Astrocyte (in vitro differentiated cells and primary cell): Measurements from ENCODE around the gene GSTM2. TPM values are rescaled to one million over a fixed set of nuclear protein-coding genes. Genes with fewer than 3 reads are reported as not detected.

Experiments
- DNase-seq: peaks from one replicate; pipeline ENCODE4 v3.0.0-alpha.2; 2010; ENCODE audit warnings: low read depth
- FAIRE-seq: peaks from 2 replicates; lab custom pipeline; 2011; peaks lifted over from hg19 to GRCh38; lab: Jason Lieb, UNC
- H2AFZ ChIP-seq: 2 replicates; pipeline ENCODE4 v1.6.0; 2012; ENCODE audit warnings: low read depth, low read length, inconsistent platforms
- H3K27ac ChIP-seq: 2 replicates; pipeline ENCODE4 v1.5.1; 2011; ENCODE audit warnings: low read depth, low read length, inconsistent platforms
- H3K27me3 ChIP-seq: 2 replicates; pipeline ENCODE4 v1.6.0; 2011; ENCODE audit warnings: low read length, inconsistent platforms; ENCODE audit not compliant: insufficient read depth
- H3K36me3 ChIP-seq: 2 replicates; pipeline ENCODE4 v1.5.1; 2011; ENCODE audit warnings: low read length, inconsistent platforms; ENCODE audit not compliant: insufficient read depth
- H3K4me1 ChIP-seq: 2 replicates; pipeline ENCODE4 v1.5.1; 2011; ENCODE audit warnings: low read length, inconsistent platforms; ENCODE audit not compliant: insufficient read depth
- H3K4me2 ChIP-seq: 2 replicates; pipeline ENCODE4 v1.6.0; 2012; ENCODE audit warnings: low read length, inconsistent platforms
- H3K4me3 ChIP-seq: 2 replicates; pipeline ENCODE4 v1.5.1; 2011; ENCODE audit warnings: low read depth, mild to moderate bottlenecking, low read length, inconsistent platforms; ENCODE audit not compliant: insufficient read depth
- H3K79me2 ChIP-seq: 2 replicates; pipeline ENCODE4 v1.6.0; 2012; ENCODE audit warnings: mild to moderate bottlenecking, low read length, inconsistent platforms; ENCODE audit not compliant: insufficient read depth
- H3K9ac ChIP-seq: 2 replicates; pipeline ENCODE4 v1.6.0; 2012; ENCODE audit warnings: mild to moderate bottlenecking, low read length, inconsistent platforms
- H3K9me3 ChIP-seq: 2 replicates; pipeline ENCODE4 v1.5.1; 2012; ENCODE audit warnings: low read depth, mild to moderate bottlenecking, low read length, inconsistent platforms; ENCODE audit not compliant: insufficient read depth
- H4K20me1 ChIP-seq: 2 replicates; pipeline ENCODE4 v1.6.0; 2012; ENCODE audit warnings: low read length, inconsistent platforms; ENCODE audit not compliant: insufficient read depth
- H3K27ac Mint-ChIP-seq: one replicate; pipeline ENCODE4 v1.8.0; 2021; ENCODE audit warnings: mild to moderate bottlenecking, mixed read lengths; ENCODE audit not compliant: unreplicated experiment
- H3K27me3 Mint-ChIP-seq: one replicate; pipeline ENCODE4 v1.8.0; 2021; ENCODE audit warnings: low read depth, mixed read lengths; ENCODE audit not compliant: unreplicated experiment
- H3K36me3 Mint-ChIP-seq: one replicate; pipeline ENCODE4 v1.8.0; 2021; ENCODE audit warnings: low read depth, mixed read lengths; ENCODE audit not compliant: unreplicated experiment
- H3K4me1 Mint-ChIP-seq: one replicate; pipeline ENCODE4 v1.8.0; 2021; ENCODE audit warnings: low read depth, mixed read lengths; ENCODE audit not compliant: unreplicated experiment
- H3K4me3 Mint-ChIP-seq: one replicate; pipeline ENCODE4 v1.8.0; 2021; ENCODE audit warnings: mild to moderate bottlenecking, moderate library complexity, mixed read lengths; ENCODE audit not compliant: unreplicated experiment
- H3K9me3 Mint-ChIP-seq: one replicate; pipeline ENCODE4 v1.8.0; 2021; ENCODE audit warnings: mild to moderate bottlenecking, mixed read lengths; ENCODE audit not compliant: unreplicated experiment
- CTCF ChIP-seq: IDR thresholded peaks from 2 replicates; pipeline ENCODE4 v1.5.1; 2011; ENCODE audit warnings: low read depth, mild to moderate bottlenecking, inconsistent platforms, low read length, moderate library complexity; ENCODE audit not compliant: insufficient read depth
- EZH2 ChIP-seq: IDR thresholded peaks from 2 replicates; pipeline ENCODE4 v1.6.1; 2012; ENCODE audit warnings: mild to moderate bottlenecking, low read length, inconsistent platforms; ENCODE audit not compliant: insufficient read depth
- total RNA-seq: library from RNA; stranded (reverse); gene quantifications from 2 replicates; pipeline ENCODE4 v1.2.1, GENCODE V29; 2021

The GSTM2 gene
- total RNA-seq, 1 donor from 2014 or later = 13.4 TPM

GRCh38 chr1:109619576-109620400 is 48.1 kb upstream of the GSTM2 start, which contains the start of the genes AMPD2 and GNAT2:
TSS of gene AMPD2 (plus strand) at chr1:109619837. CDS start at chr1:109621176, 1,339 bp downstream.
TSS of gene GNAT2 (minus strand) at chr1:109619616. CDS start at chr1:109612870, 6,746 bp downstream.
- Histone ChIP-seq H3K4me3 (peak within 1 kb of the TSS; percentile 79), H3K9ac (peak within 1 kb of the TSS; percentile 97), H3K4me1 (peaks cover 47% of the 10 kb centered on the region), H3K36me3 (no peaks in the 10 kb centered on the region), H3K27me3 (no peaks in the 10 kb centered on the region), H3K27ac (peak within 1 kb of the TSS; percentile 94), H3K79me2 (peaks cover 54% of the 10 kb centered on the region), H2AFZ (peak within 1 kb of the TSS; percentile 68), H3K9me3 (no peaks in the 10 kb centered on the region), H4K20me1 (peaks cover 39% of the 10 kb centered on the region), H3K4me2 (peak within 1 kb of the TSS; percentile 93)
- Mint-ChIP-seq H3K4me3 (peak within 1 kb of the TSS; percentile 99), H3K4me1 (peaks cover 50% of the 10 kb centered on the region), H3K27ac (peak within 1 kb of the TSS; percentile 97), H3K27me3 (no peaks in the 10 kb centered on the region), H3K9me3 (peaks cover 2% of the 10 kb centered on the region), H3K36me3 (peaks cover 4% of the 10 kb centered on the region)
- DNase-seq (peak; percentile 82), FAIRE-seq (no peak)
- no peak for TF ChIP-seq CTCF
- TF ChIP-seq EZH2 = no peak

- no peaks in the 10 kb centered on the region for H3K27me3 Mint-ChIP-seq
- Histone ChIP-seq H2AFZ (peak overlapping the region; percentile 42), H3K79me2 (peaks cover 60% of the 10 kb centered on the region), H3K4me2 (peak overlapping the region; percentile 93), H3K27ac (peak overlapping the region; percentile 94), H3K9ac (peak overlapping the region; percentile 97), H3K9me3 (no peaks in the 10 kb centered on the region), H4K20me1 (peaks cover 45% of the 10 kb centered on the region), H3K4me1 (peaks cover 47% of the 10 kb centered on the region), H3K36me3 (no peaks in the 10 kb centered on the region), H3K4me3 (peak overlapping the region; percentile 79), H3K27me3 (no peaks in the 10 kb centered on the region)
- H3K4me3 Mint-ChIP-seq = peak overlapping the region; percentile 99
- H3K4me1 Mint-ChIP-seq = peaks cover 52% of the 10 kb centered on the region
- peaks cover 4% of the 10 kb centered on the region for H3K36me3 Mint-ChIP-seq
- H3K27ac Mint-ChIP-seq = peak overlapping the region; percentile 97
- TF ChIP-seq EZH2 = no peak
- no peak for TF ChIP-seq CTCF
- FAIRE-seq (no peak), DNase-seq (peak; percentile 42)
- peaks cover 2% of the 10 kb centered on the region for H3K9me3 Mint-ChIP-seq
Observed at GRCh38 chr1:109620401-109620791, 47.5 kb upstream of the GSTM2 start.
